Measurements from ENCODE around the gene PLAAT5. TPM values are rescaled to one million over a fixed set of nuclear protein-coding genes. Genes with fewer than 3 reads are reported as not detected.

The PLAAT5 gene
- not detected in 5 replicates for total RNA-seq (2022; extraction: Qiagen RNA extraction; ENCODE audit: low read depth)

GRCh38 chr11:63490551-63491239 is at the start of gene PLAAT5:
Gene PLAAT5 (minus strand): TSS chr11:63491167. CDS start chr11:63491034, 133 bp downstream.

DNA sequence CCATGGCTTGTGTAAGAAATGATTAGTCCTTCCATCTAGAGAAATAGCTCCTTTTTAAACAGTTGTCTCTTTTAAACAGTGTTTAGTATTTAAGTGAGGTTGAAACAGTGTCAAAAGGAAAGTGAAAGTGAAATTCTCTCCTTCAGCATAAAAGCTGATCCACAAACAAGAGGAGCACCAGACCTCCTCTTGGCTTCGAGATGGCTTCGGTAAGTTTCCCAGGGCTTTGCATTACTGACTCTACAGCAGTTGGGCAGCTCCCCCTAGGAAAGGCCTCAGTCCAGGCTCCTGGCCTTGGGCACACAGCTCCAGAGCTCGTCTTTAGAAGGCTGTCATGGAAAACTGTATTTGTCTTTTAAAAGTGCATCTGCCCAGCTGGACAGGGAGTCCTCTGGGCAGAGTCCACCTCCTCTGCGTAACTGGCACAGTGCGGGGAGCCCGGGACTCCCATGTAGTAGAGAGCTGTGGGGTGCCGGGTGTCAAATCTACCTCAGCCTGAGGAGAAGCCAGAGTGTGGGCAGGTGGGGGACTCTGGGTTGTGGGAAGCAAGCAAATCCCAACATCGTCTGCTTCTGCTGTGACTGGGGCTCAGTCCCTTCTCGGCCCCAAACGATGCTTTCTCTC is 45.8 kb upstream of the PLAAT5 start, which contains the start of gene PLAAT4:
TSS of gene PLAAT4 (plus strand) at position 140 of the 624 bp plus-strand sequence. CDS start at position 201, 61 bp downstream.

GRCh38 chr11:63505857-63506528 is 15.0 kb upstream of the PLAAT5 start, which contains the start of gene LGALS12:
Gene LGALS12 (plus strand): TSS chr11:63506084. CDS start chr11:63506459, 375 bp downstream.

Other genes with a start within 250 kb of the PLAAT5 start
- not detected in 5 replicates for gene SLC22A25, start 247.6 kb downstream of the PLAAT5 start, total RNA-seq (2022; extraction: Qiagen RNA extraction; ENCODE audit: low read depth)
- not detected in 5 replicates for gene SLC22A9, start 121.4 kb downstream of the PLAAT5 start, total RNA-seq (2022; extraction: Qiagen RNA extraction; ENCODE audit: low read depth)
- 0.16 TPM in 1 of 5 replicates, not detected in the others for gene LGALS12, start 14.9 kb upstream of the PLAAT5 start, total RNA-seq (2022; extraction: Qiagen RNA extraction; ENCODE audit: low read depth)
- 1.8 to 4.4 TPM (median 2.1 TPM) in 5 replicates for gene PLAAT4, start 45.6 kb upstream of the PLAAT5 start, total RNA-seq (2022; extraction: Qiagen RNA extraction; ENCODE audit: low read depth)
- gene PLAAT2, start 72.2 kb upstream of the PLAAT5 start, total RNA-seq (2022; extraction: Qiagen RNA extraction; ENCODE audit: low read depth), result 0.51 to 1.3 TPM (median 0.89 TPM) in 5 replicates
- gene PLAAT3, start 123.3 kb upstream of the PLAAT5 start, total RNA-seq (2022; extraction: Qiagen RNA extraction; ENCODE audit: low read depth), result 52.1 to 72.6 TPM (median 64.8 TPM) in 5 replicates
- 32.7 to 38.5 TPM (median 35.8 TPM) in 5 replicates for gene ATL3, start 180.2 kb upstream of the PLAAT5 start, total RNA-seq (2022; extraction: Qiagen RNA extraction; ENCODE audit: low read depth)
- gene RTN3, start 190.3 kb upstream of the PLAAT5 start, total RNA-seq (2022; extraction: Qiagen RNA extraction; ENCODE audit: low read depth), result 95.6 to 110 TPM (median 103 TPM) in 5 replicates

All from A549 treated with GW870086 at 1 μM for 4 hours (cell line).